ENCODE data around the gene PTK7.
A peak's percentile ranks its signal among the peaks of the same experiment; 100 is the strongest.

The PTK7 gene

GRCh38 chr6:43123461-43124314 lies 47.6 kb downstream of the PTK7 start:
- Histone ChIP-seq H4K91ac (ENCODE audit: low read length) (peak overlapping the region; percentile 91), H3K27ac (ENCODE audit: low read length, poor library complexity, severe bottlenecking) (peak overlapping the region; percentile 82), H3K79me1 (replicated peaks; ENCODE audit: low read length, poor library complexity, severe bottlenecking) (peaks cover 8% of the 10 kb centered on the region), H3K23ac (ENCODE audit: low read length in 2 of 2) (peak overlapping the region in 1 of 2 experiments; percentile 96), H2BK12ac (ENCODE audit: low read length in 2 of 2) (peak overlapping the region; percentile 85 to 87), H2BK15ac (ENCODE audit: low read depth, poor library complexity, severe bottlenecking) (no peak overlapping the region), H3K9me3 (ENCODE audit: control insufficient read depth, low read length) (no peaks in the 10 kb centered on the region), H2AFZ (ENCODE audit: low read depth, low read length) (no peak overlapping the region), H2BK120ac (ENCODE audit: low read depth, low read length) (peak overlapping the region; percentile 6), H2AK5ac (ENCODE audit: low read length, severe bottlenecking) (peak overlapping the region; percentile 92), H3K4me1 (ENCODE audit: control insufficient read depth, insufficient read depth, low read depth, low read length) (peaks cover 76% of the 10 kb centered on the region), H3K4me2 (ENCODE audit: low read length, poor library complexity, severe bottlenecking) (no peak overlapping the region), H3K4ac (ENCODE audit: low read depth in 1 of 2, low read length in 2 of 2) (peak overlapping the region; percentile 67), H3K18ac (ENCODE audit: low read depth in 1 of 2, low read length in 2 of 2) (peak overlapping the region; percentile 50 to 72), H3K4me3 (ENCODE audit: insufficient read depth in 1 of 2, low read depth in 1 of 2, low read length in 2 of 2) (no peak overlapping the region), H4K8ac (ENCODE audit: low read length) (peak overlapping the region; percentile 74), H3K36me3 (ENCODE audit: control insufficient read depth in 1 of 2, insufficient read depth in 2 of 2, low read depth in 1 of 2, low read length in 2 of 2) (peaks cover 0 to under 1% of the 10 kb centered on the region in 2 experiments), H3K27me3 (ENCODE audit: control insufficient read depth in 1 of 2, insufficient read depth in 1 of 2, low read length in 2 of 2) (no peaks in the 10 kb centered on the region), H3K9ac (ENCODE audit: low read length) (peak overlapping the region; percentile 30), H2BK5ac (ENCODE audit: low read depth, low read length, poor library complexity, severe bottlenecking) (peak overlapping the region; percentile 49), H3K14ac (ENCODE audit: low read length in 2 of 2) (peak overlapping the region in 1 of 2 experiments; percentile 93)
- 89% methylated on average over 25 of the region's 25 CpGs for WGBS
- DNase-seq, result no peak

DNA sequence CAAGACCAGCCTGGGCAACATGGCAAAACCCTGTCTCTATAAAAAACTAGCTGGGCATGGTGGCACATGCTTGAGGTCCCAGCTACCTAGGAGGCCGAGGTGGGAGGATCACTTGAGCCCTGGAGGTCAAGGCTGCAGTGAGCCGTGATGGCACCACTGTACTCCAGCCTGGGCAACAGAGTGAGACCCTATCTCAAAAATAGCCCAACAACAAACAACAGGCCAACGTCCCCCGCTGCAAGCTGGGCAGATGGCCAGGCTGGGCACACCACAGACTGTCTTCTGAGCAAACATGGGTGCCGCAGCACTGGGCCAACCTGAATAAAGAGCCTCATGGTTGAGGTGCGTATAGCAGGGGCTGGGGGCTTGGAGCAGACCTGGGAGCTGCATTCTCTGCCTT lies 48.4 kb downstream of the PTK7 start:
- H3K4ac ChIP-seq (ENCODE audit: low read depth in 1 of 2, low read length in 2 of 2), result peak overlapping the region; percentile 10 to 71
- peak overlapping the region; percentile 92 for H2AK5ac ChIP-seq (ENCODE audit: low read length, severe bottlenecking)
- H2BK15ac ChIP-seq (ENCODE audit: low read depth, poor library complexity, severe bottlenecking), result no peak overlapping the region
- peaks cover 0 to 7% of the 10 kb centered on the region in 2 experiments for H3K36me3 ChIP-seq (ENCODE audit: control insufficient read depth in 1 of 2, insufficient read depth in 2 of 2, low read depth in 1 of 2, low read length in 2 of 2)
- H3K23ac ChIP-seq (ENCODE audit: low read length in 2 of 2), result no peak overlapping the region
- no peak overlapping the region for H2BK120ac ChIP-seq (ENCODE audit: low read depth, low read length)
- H4K8ac ChIP-seq (ENCODE audit: low read length), result no peak overlapping the region
- peak overlapping the region in 1 of 2 experiments; percentile 75 for H2BK12ac ChIP-seq (ENCODE audit: low read length in 2 of 2)
- peak overlapping the region; percentile 22 for H4K91ac ChIP-seq (ENCODE audit: low read length)
- peaks cover 77% of the 10 kb centered on the region for H3K4me1 ChIP-seq (ENCODE audit: control insufficient read depth, insufficient read depth, low read depth, low read length)
- H3K9me3 ChIP-seq (ENCODE audit: control insufficient read depth, low read length), result no peaks in the 10 kb centered on the region
- no peak overlapping the region for H2BK5ac ChIP-seq (ENCODE audit: low read depth, low read length, poor library complexity, severe bottlenecking)
- WGBS, result 98% methylated on average over 6 of the region's 6 CpGs
- no peaks in the 10 kb centered on the region for H3K27me3 ChIP-seq (ENCODE audit: control insufficient read depth in 1 of 2, insufficient read depth in 1 of 2, low read length in 2 of 2)
- H3K14ac ChIP-seq (ENCODE audit: low read length in 2 of 2), result peak overlapping the region in 1 of 2 experiments; percentile 73
- H3K18ac ChIP-seq (ENCODE audit: low read depth in 1 of 2, low read length in 2 of 2), result peak overlapping the region in 1 of 2 experiments; percentile 81
- H3K27ac ChIP-seq (ENCODE audit: low read length, poor library complexity, severe bottlenecking), result peak overlapping the region; percentile 82
- H3K9ac ChIP-seq (ENCODE audit: low read length), result no peak overlapping the region
- peaks cover 8% of the 10 kb centered on the region for H3K79me1 ChIP-seq (replicated peaks; ENCODE audit: low read length, poor library complexity, severe bottlenecking)
- H3K4me3 ChIP-seq (ENCODE audit: insufficient read depth in 1 of 2, low read depth in 1 of 2, low read length in 2 of 2), result no peak overlapping the region
- no peak overlapping the region for H3K4me2 ChIP-seq (ENCODE audit: low read length, poor library complexity, severe bottlenecking)
- no peak for DNase-seq
- H2AFZ ChIP-seq (ENCODE audit: low read depth, low read length), result no peak overlapping the region

- peaks cover 78% of the 10 kb centered on the region for H3K4me1 ChIP-seq (ENCODE audit: control insufficient read depth, insufficient read depth, low read depth, low read length)
- H4K8ac ChIP-seq (ENCODE audit: low read length), result peak overlapping the region; percentile 10
- H2BK5ac ChIP-seq (ENCODE audit: low read depth, low read length, poor library complexity, severe bottlenecking), result peak overlapping the region; percentile 33
- no peak overlapping the region for H3K9ac ChIP-seq (ENCODE audit: low read length)
- no peak overlapping the region for H2BK15ac ChIP-seq (ENCODE audit: low read depth, poor library complexity, severe bottlenecking)
- peaks cover 11% of the 10 kb centered on the region for H3K79me1 ChIP-seq (replicated peaks; ENCODE audit: low read length, poor library complexity, severe bottlenecking)
- H3K18ac ChIP-seq (ENCODE audit: low read depth in 1 of 2, low read length in 2 of 2), result peak overlapping the region in 1 of 2 experiments; percentile 54
- H2AK5ac ChIP-seq (ENCODE audit: low read length, severe bottlenecking), result peak overlapping the region; percentile 90
- 29% methylated on average over 5 of the region's 6 CpGs for WGBS
- H2AFZ ChIP-seq (ENCODE audit: low read depth, low read length), result no peak overlapping the region
- H2BK12ac ChIP-seq (ENCODE audit: low read length in 2 of 2), result peak overlapping the region in 1 of 2 experiments; percentile 59
- peak overlapping the region; percentile 29 for H4K91ac ChIP-seq (ENCODE audit: low read length)
- no peaks in the 10 kb centered on the region for H3K27me3 ChIP-seq (ENCODE audit: control insufficient read depth in 1 of 2, insufficient read depth in 1 of 2, low read length in 2 of 2)
- peak overlapping the region; percentile 82 for H3K27ac ChIP-seq (ENCODE audit: low read length, poor library complexity, severe bottlenecking)
- H3K9me3 ChIP-seq (ENCODE audit: control insufficient read depth, low read length), result no peaks in the 10 kb centered on the region
- no peak overlapping the region for H3K14ac ChIP-seq (ENCODE audit: low read length in 2 of 2)
- peaks cover 0 to 12% of the 10 kb centered on the region in 2 experiments for H3K36me3 ChIP-seq (ENCODE audit: control insufficient read depth in 1 of 2, insufficient read depth in 2 of 2, low read depth in 1 of 2, low read length in 2 of 2)
- no peak overlapping the region for H2BK120ac ChIP-seq (ENCODE audit: low read depth, low read length)
- peak overlapping the region in 1 of 2 experiments; percentile 2 for H3K4ac ChIP-seq (ENCODE audit: low read depth in 1 of 2, low read length in 2 of 2)
- no peak overlapping the region for H3K4me3 ChIP-seq (ENCODE audit: insufficient read depth in 1 of 2, low read depth in 1 of 2, low read length in 2 of 2)
- H3K4me2 ChIP-seq (ENCODE audit: low read length, poor library complexity, severe bottlenecking), result no peak overlapping the region
- no peak overlapping the region for H3K23ac ChIP-seq (ENCODE audit: low read length in 2 of 2)
- peak; percentile 96 for DNase-seq
These were observed 49.0 kb downstream of the PTK7 start for GRCh38 chr6:43125119-43125518.

- H3K36me3 ChIP-seq (ENCODE audit: control insufficient read depth in 1 of 2, insufficient read depth in 2 of 2, low read depth in 1 of 2, low read length in 2 of 2), result peaks cover 0 to 17% of the 10 kb centered on the region in 2 experiments
- H2BK12ac ChIP-seq (ENCODE audit: low read length in 2 of 2), result peak overlapping the region in 1 of 2 experiments; percentile 59
- H3K4me3 ChIP-seq (ENCODE audit: insufficient read depth in 1 of 2, low read depth in 1 of 2, low read length in 2 of 2), result no peak overlapping the region
- 74% methylated on average over 1 of the region's 1 CpG for WGBS
- peak overlapping the region; percentile 90 for H2AK5ac ChIP-seq (ENCODE audit: low read length, severe bottlenecking)
- H3K18ac ChIP-seq (ENCODE audit: low read depth in 1 of 2, low read length in 2 of 2), result peak overlapping the region; percentile 48 to 54
- H3K4me1 ChIP-seq (ENCODE audit: control insufficient read depth, insufficient read depth, low read depth, low read length), result peaks cover 77% of the 10 kb centered on the region
- H2BK15ac ChIP-seq (ENCODE audit: low read depth, poor library complexity, severe bottlenecking), result peak overlapping the region; percentile 12
- H3K14ac ChIP-seq (ENCODE audit: low read length in 2 of 2), result peak overlapping the region in 1 of 2 experiments; percentile 58
- H2AFZ ChIP-seq (ENCODE audit: low read depth, low read length), result no peak overlapping the region
- DNase-seq, result peak; percentile 67
- peak overlapping the region; percentile 82 for H3K27ac ChIP-seq (ENCODE audit: low read length, poor library complexity, severe bottlenecking)
- peak overlapping the region; percentile 33 for H2BK5ac ChIP-seq (ENCODE audit: low read depth, low read length, poor library complexity, severe bottlenecking)
- H3K9me3 ChIP-seq (ENCODE audit: control insufficient read depth, low read length), result no peaks in the 10 kb centered on the region
- H4K91ac ChIP-seq (ENCODE audit: low read length), result peak overlapping the region; percentile 29
- no peak overlapping the region for H3K4me2 ChIP-seq (ENCODE audit: low read length, poor library complexity, severe bottlenecking)
- peak overlapping the region; percentile 2 to 13 for H3K4ac ChIP-seq (ENCODE audit: low read depth in 1 of 2, low read length in 2 of 2)
- no peak overlapping the region for H3K9ac ChIP-seq (ENCODE audit: low read length)
- no peak overlapping the region for H3K23ac ChIP-seq (ENCODE audit: low read length in 2 of 2)
- no peaks in the 10 kb centered on the region for H3K27me3 ChIP-seq (ENCODE audit: control insufficient read depth in 1 of 2, insufficient read depth in 1 of 2, low read length in 2 of 2)
- peaks cover 15% of the 10 kb centered on the region for H3K79me1 ChIP-seq (replicated peaks; ENCODE audit: low read length, poor library complexity, severe bottlenecking)
- peak overlapping the region; percentile 10 for H4K8ac ChIP-seq (ENCODE audit: low read length)
- no peak overlapping the region for H2BK120ac ChIP-seq (ENCODE audit: low read depth, low read length)
These were observed 49.4 kb downstream of the PTK7 start for GRCh38 chr6:43125555-43125954.

Measured in mesenchymal stem cell (in vitro differentiated cells and primary cell).